Astrocyte (in vitro differentiated cells and primary cell): ENCODE data around the gene FAM222B. TPM values are rescaled to one million over a fixed set of nuclear protein-coding genes. Genes with fewer than 3 reads are reported as not detected.
A peak's percentile ranks its signal among the peaks of the same experiment; 100 is the strongest.
"Not testable (repeated sequence)": the region's sequence is repeated elsewhere in the genome, so short reads cannot be mapped to it uniquely, and the experiment has no call there.

ENCODE experiments used
- DNase-seq: peaks from one replicate; pipeline ENCODE4 v3.0.0-alpha.2; 2010; ENCODE audit warnings: low read depth
- FAIRE-seq: peaks from 2 replicates; lab custom pipeline; 2011; peaks lifted over from hg19 to GRCh38; lab: Jason Lieb, UNC
- H2AFZ ChIP-seq: 2 replicates; pipeline ENCODE4 v1.6.0; 2012; ENCODE audit warnings: low read depth, low read length, inconsistent platforms
- H3K27ac ChIP-seq: 2 replicates; pipeline ENCODE4 v1.5.1; 2011; ENCODE audit warnings: low read depth, low read length, inconsistent platforms
- H3K27me3 ChIP-seq: 2 replicates; pipeline ENCODE4 v1.6.0; 2011; ENCODE audit warnings: low read length, inconsistent platforms; ENCODE audit not compliant: insufficient read depth
- H3K36me3 ChIP-seq: 2 replicates; pipeline ENCODE4 v1.5.1; 2011; ENCODE audit warnings: low read length, inconsistent platforms; ENCODE audit not compliant: insufficient read depth
- H3K4me1 ChIP-seq: 2 replicates; pipeline ENCODE4 v1.5.1; 2011; ENCODE audit warnings: low read length, inconsistent platforms; ENCODE audit not compliant: insufficient read depth
- H3K4me2 ChIP-seq: 2 replicates; pipeline ENCODE4 v1.6.0; 2012; ENCODE audit warnings: low read length, inconsistent platforms
- H3K4me3 ChIP-seq: 2 replicates; pipeline ENCODE4 v1.5.1; 2011; ENCODE audit warnings: low read depth, mild to moderate bottlenecking, low read length, inconsistent platforms; ENCODE audit not compliant: insufficient read depth
- H3K79me2 ChIP-seq: 2 replicates; pipeline ENCODE4 v1.6.0; 2012; ENCODE audit warnings: mild to moderate bottlenecking, low read length, inconsistent platforms; ENCODE audit not compliant: insufficient read depth
- H3K9ac ChIP-seq: 2 replicates; pipeline ENCODE4 v1.6.0; 2012; ENCODE audit warnings: mild to moderate bottlenecking, low read length, inconsistent platforms
- H3K9me3 ChIP-seq: 2 replicates; pipeline ENCODE4 v1.5.1; 2012; ENCODE audit warnings: low read depth, mild to moderate bottlenecking, low read length, inconsistent platforms; ENCODE audit not compliant: insufficient read depth
- H4K20me1 ChIP-seq: 2 replicates; pipeline ENCODE4 v1.6.0; 2012; ENCODE audit warnings: low read length, inconsistent platforms; ENCODE audit not compliant: insufficient read depth
- H3K27ac Mint-ChIP-seq: one replicate; pipeline ENCODE4 v1.8.0; 2021; ENCODE audit warnings: mild to moderate bottlenecking, mixed read lengths; ENCODE audit not compliant: unreplicated experiment
- H3K27me3 Mint-ChIP-seq: one replicate; pipeline ENCODE4 v1.8.0; 2021; ENCODE audit warnings: low read depth, mixed read lengths; ENCODE audit not compliant: unreplicated experiment
- H3K36me3 Mint-ChIP-seq: one replicate; pipeline ENCODE4 v1.8.0; 2021; ENCODE audit warnings: low read depth, mixed read lengths; ENCODE audit not compliant: unreplicated experiment
- H3K4me1 Mint-ChIP-seq: one replicate; pipeline ENCODE4 v1.8.0; 2021; ENCODE audit warnings: low read depth, mixed read lengths; ENCODE audit not compliant: unreplicated experiment
- H3K4me3 Mint-ChIP-seq: one replicate; pipeline ENCODE4 v1.8.0; 2021; ENCODE audit warnings: mild to moderate bottlenecking, moderate library complexity, mixed read lengths; ENCODE audit not compliant: unreplicated experiment
- H3K9me3 Mint-ChIP-seq: one replicate; pipeline ENCODE4 v1.8.0; 2021; ENCODE audit warnings: mild to moderate bottlenecking, mixed read lengths; ENCODE audit not compliant: unreplicated experiment
- EZH2 ChIP-seq: IDR thresholded peaks from 2 replicates; pipeline ENCODE4 v1.6.1; 2012; ENCODE audit warnings: mild to moderate bottlenecking, low read length, inconsistent platforms; ENCODE audit not compliant: insufficient read depth
- total RNA-seq: library from RNA; stranded (reverse); gene quantifications from 2 replicates; pipeline ENCODE4 v1.2.1, GENCODE V29; 2021
- TF ChIP-seq, protein P1 (sequence below): IDR thresholded peaks from 2 replicates; pipeline ENCODE4 v1.5.1; 2011; ENCODE audit warnings: low read depth, mild to moderate bottlenecking, inconsistent platforms, low read length, moderate library complexity; ENCODE audit not compliant: insufficient read depth

FAM222B gene
- total RNA-seq, 1 donor from 2014 or later, result 53.0 TPM

DNA sequence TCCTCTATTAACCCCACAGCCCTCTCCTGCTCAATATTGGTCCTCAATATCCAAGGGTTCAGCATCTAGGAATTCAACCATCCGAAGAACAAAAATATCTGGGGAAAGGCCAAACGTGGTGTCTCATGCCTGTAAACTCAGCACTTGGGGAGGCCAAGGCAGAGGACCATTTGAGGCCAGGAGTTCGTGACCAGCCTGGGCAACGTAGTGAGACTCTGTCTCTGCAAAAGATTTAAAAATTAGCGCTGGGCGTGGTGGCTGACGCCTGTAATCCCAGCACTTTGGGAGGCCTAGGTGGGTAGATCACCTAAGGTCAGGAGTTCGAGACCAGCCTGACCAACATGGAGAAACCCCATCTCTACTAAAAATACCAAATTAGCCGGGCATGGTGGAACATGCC lies 4.1 kb upstream of the FAM222B start:
- H3K4me3 ChIP-seq, H3K9me3 ChIP-seq, H3K4me2 ChIP-seq, H3K27me3 Mint-ChIP-seq, H4K20me1 ChIP-seq, H3K4me3 Mint-ChIP-seq, H3K36me3 Mint-ChIP-seq, H3K4me1 Mint-ChIP-seq, DNase-seq, H3K79me2 ChIP-seq, H3K9me3 Mint-ChIP-seq, H3K36me3 ChIP-seq, H3K9ac ChIP-seq, H3K27me3 ChIP-seq, H3K27ac ChIP-seq, FAIRE-seq, H2AFZ ChIP-seq, H3K4me1 ChIP-seq: not testable (repeated sequence)
- H3K27ac Mint-ChIP-seq, result peak overlapping the region; percentile 18

DNA sequence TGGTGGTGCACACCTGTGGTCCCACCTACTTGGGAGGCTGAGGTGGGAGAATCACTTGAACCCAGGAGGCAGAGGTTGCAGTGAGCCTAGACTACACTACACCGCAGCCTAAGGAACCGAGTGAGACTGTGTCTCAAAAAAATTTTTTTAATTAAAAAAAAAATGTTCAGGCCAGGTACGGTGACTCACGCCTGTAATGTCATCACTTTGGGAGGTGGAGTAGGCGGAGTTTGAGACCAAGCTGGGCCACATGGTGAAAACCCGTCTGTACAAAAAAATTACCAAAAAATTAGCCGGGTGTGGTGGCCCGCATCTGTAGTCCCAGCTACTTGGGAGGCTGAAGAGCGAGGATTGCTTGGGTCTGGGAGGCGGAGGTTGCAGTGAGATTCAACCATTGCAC lies 3.6 kb upstream of the FAM222B start:
- TF ChIP-seq, protein P1, sequence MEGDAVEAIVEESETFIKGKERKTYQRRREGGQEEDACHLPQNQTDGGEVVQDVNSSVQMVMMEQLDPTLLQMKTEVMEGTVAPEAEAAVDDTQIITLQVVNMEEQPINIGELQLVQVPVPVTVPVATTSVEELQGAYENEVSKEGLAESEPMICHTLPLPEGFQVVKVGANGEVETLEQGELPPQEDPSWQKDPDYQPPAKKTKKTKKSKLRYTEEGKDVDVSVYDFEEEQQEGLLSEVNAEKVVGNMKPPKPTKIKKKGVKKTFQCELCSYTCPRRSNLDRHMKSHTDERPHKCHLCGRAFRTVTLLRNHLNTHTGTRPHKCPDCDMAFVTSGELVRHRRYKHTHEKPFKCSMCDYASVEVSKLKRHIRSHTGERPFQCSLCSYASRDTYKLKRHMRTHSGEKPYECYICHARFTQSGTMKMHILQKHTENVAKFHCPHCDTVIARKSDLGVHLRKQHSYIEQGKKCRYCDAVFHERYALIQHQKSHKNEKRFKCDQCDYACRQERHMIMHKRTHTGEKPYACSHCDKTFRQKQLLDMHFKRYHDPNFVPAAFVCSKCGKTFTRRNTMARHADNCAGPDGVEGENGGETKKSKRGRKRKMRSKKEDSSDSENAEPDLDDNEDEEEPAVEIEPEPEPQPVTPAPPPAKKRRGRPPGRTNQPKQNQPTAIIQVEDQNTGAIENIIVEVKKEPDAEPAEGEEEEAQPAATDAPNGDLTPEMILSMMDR, result no peak
- TF ChIP-seq EZH2, result no peak
- H3K27me3 Mint-ChIP-seq, result no peaks in the 10 kb centered on the region
- H3K27ac ChIP-seq, result no peak overlapping the region
- H3K79me2 ChIP-seq, result peaks cover 14% of the 10 kb centered on the region
- H3K4me3 Mint-ChIP-seq, result no peak overlapping the region
- no peaks in the 10 kb centered on the region for H3K9me3 ChIP-seq
- no peaks in the 10 kb centered on the region for H4K20me1 ChIP-seq
- no peaks in the 10 kb centered on the region for H3K36me3 Mint-ChIP-seq
- no peak for DNase-seq
- no peak overlapping the region for H2AFZ ChIP-seq
- H3K4me1 ChIP-seq, result peaks cover 5% of the 10 kb centered on the region
- peaks cover 4% of the 10 kb centered on the region for H3K4me1 Mint-ChIP-seq
- H3K27ac Mint-ChIP-seq, result no peak overlapping the region
- no peak overlapping the region for H3K4me3 ChIP-seq
- no peak overlapping the region for H3K9ac ChIP-seq
- H3K36me3 ChIP-seq, result no peaks in the 10 kb centered on the region
- no peaks in the 10 kb centered on the region for H3K27me3 ChIP-seq
- H3K9me3 Mint-ChIP-seq, result no peaks in the 10 kb centered on the region
- H3K4me2 ChIP-seq, result no peak overlapping the region
- FAIRE-seq, result no peak

DNA sequence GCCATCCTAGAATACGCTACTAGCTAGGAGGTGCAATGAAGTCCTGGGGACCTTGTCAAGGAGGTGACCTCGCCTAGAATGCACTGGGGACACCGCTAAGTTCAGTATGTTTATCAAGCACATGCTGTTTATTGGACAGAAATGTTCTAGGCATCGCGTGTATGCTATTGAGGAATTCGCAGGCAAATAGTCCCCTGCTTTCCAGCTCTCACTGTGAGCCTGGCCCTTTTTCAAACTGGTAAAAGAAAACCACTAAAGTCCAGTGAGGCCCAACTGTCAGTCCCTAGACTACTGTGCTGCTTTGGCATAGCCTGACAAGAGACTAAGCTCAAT lies 1.2 kb upstream of the FAM222B start:
- Histone ChIP-seq H2AFZ (peak overlapping the region; percentile 15), H3K4me2 (no peak overlapping the region), H3K9ac (no peak overlapping the region), H3K4me1 (peaks cover 8% of the 10 kb centered on the region), H3K27ac (no peak overlapping the region), H4K20me1 (peaks cover 13% of the 10 kb centered on the region), H3K27me3 (no peaks in the 10 kb centered on the region), H3K79me2 (peaks cover 37% of the 10 kb centered on the region), H3K36me3 (no peaks in the 10 kb centered on the region), H3K4me3 (no peak overlapping the region), H3K9me3 (no peaks in the 10 kb centered on the region)
- H3K4me1 Mint-ChIP-seq, result peaks cover 14% of the 10 kb centered on the region
- FAIRE-seq (no peak), DNase-seq (no peak)
- TF ChIP-seq, protein P1, result no peak
- no peak for TF ChIP-seq EZH2
- H3K4me3 Mint-ChIP-seq, result peak overlapping the region; percentile 76
- H3K27me3 Mint-ChIP-seq, result no peaks in the 10 kb centered on the region
- H3K36me3 Mint-ChIP-seq, result no peaks in the 10 kb centered on the region
- no peak overlapping the region for H3K27ac Mint-ChIP-seq
- H3K9me3 Mint-ChIP-seq, result no peaks in the 10 kb centered on the region
